ENCODE measurements around the gene NHERF1.

DNA sequence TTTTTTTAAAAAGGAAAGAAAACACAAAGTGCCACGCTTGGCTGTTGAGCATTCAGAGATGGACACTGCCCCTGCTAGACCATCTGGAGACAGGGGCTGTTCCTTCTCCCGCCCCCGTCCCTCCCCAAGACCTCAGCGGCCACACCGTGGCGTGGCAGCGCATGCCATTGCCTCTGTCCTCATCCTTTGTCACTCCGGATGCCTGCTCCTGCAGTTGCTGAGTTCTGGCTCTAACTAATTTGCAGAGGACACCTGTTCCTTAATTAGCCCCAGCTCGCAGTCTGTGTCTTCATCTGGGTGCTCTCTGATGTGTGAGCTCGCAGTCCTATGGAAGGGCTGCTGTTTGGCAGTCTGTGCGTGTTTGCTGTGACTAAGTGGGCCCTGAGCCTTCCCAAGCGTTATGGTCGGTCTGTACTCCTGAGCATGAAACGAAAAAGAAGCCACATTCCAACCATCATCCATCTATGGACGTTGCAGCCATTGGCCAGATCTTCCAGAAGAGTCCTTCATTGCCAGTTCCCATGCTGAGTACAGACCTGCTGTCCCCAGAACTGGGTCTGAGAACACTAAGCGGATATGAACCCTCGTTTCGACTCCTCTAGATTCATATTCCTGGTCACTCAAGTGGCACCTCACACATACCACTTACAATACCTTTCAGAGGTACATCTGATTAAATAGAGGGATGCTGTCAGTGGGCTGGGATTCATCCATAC is 68.6 kb downstream of the NHERF1 start:
- TF ChIP-seq, protein P1, sequence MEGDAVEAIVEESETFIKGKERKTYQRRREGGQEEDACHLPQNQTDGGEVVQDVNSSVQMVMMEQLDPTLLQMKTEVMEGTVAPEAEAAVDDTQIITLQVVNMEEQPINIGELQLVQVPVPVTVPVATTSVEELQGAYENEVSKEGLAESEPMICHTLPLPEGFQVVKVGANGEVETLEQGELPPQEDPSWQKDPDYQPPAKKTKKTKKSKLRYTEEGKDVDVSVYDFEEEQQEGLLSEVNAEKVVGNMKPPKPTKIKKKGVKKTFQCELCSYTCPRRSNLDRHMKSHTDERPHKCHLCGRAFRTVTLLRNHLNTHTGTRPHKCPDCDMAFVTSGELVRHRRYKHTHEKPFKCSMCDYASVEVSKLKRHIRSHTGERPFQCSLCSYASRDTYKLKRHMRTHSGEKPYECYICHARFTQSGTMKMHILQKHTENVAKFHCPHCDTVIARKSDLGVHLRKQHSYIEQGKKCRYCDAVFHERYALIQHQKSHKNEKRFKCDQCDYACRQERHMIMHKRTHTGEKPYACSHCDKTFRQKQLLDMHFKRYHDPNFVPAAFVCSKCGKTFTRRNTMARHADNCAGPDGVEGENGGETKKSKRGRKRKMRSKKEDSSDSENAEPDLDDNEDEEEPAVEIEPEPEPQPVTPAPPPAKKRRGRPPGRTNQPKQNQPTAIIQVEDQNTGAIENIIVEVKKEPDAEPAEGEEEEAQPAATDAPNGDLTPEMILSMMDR (IDR thresholded peaks at IDR 0.05; ENCODE audit: low read length): no peak
- TF ChIP-seq EZH2 (optimal IDR thresholded peaks at IDR 0.05; ENCODE audit: low read depth, low read length) (no peak), EZH2phosphoT487 (IDR thresholded peaks at IDR 0.05; ENCODE audit: low read length) (no peak)
